CD4-positive, alpha-beta T cell treated with Interleukin-12 subunit alpha and Interleukin-12 subunit beta, for 1 hour (primary cell): ENCODE data around the gene MERTK.
A peak's percentile ranks its signal among the peaks of the same experiment; 100 is the strongest.

Source experiments
- DNase-seq: peaks from one replicate; pipeline ENCODE4 v3.0.0-alpha.2; 2020

The MERTK gene

GRCh38 chr2:111982822-111983221, 84.4 kb downstream of the MERTK start:
- DNase-seq, result no peak

DNA sequence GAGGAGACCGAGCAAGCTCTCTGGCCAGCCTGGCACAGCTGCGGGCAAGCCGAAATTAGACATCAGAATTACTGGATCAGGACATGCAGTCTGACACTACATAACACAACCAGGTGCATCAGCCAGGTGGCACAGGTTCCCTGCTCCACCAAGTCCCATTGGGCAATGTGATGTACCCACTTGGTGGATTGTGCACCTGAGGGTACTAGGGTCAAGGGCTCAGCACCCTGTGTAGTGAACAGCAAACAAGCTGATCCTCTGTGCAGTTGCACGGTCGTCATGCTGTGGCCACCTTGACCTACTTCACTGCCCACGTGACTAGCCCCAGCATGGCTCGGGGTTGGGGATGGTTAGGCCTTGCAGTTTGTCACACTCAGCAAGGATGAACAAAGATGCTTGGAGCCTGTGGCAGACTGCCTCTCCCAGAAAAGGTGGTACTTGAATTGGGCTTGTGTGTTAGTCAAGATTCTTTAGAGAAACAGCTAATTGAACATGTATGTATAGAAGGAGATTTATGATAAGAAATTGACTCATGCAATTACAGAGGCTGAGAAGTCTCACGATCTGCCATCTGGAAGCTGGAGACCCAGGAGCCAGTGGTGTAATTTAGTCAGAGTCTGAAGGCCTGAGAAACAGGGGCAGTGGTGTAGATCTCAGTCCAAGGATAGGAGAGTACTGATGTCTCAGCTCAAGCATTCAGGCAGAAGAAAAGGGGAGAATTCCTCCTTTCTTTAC, 85.2 kb downstream of the MERTK start:
- no peak for DNase-seq

GRCh38 chr2:111984213-111984604, 85.8 kb downstream of the MERTK start:
- DNase-seq, result no peak

DNA sequence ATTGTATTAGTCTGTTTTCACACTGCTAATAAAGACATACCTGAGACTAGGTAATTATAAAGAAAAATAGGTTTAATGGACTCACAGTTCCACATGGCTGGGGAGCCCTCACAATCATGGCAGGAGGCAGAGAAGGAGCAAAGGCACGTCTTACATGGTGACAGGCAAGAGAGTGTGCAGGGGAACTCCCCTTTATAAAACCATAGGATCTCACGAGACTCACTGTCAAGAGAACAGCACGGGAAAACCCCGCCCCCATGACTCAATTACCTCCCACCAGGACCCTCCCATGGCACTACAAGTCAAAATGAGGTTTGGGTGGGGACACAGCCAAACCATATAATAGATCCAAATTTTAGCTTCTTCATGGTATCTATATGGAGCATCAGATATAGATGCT, 87.1 kb downstream of the MERTK start:
- no peak for DNase-seq

DNA sequence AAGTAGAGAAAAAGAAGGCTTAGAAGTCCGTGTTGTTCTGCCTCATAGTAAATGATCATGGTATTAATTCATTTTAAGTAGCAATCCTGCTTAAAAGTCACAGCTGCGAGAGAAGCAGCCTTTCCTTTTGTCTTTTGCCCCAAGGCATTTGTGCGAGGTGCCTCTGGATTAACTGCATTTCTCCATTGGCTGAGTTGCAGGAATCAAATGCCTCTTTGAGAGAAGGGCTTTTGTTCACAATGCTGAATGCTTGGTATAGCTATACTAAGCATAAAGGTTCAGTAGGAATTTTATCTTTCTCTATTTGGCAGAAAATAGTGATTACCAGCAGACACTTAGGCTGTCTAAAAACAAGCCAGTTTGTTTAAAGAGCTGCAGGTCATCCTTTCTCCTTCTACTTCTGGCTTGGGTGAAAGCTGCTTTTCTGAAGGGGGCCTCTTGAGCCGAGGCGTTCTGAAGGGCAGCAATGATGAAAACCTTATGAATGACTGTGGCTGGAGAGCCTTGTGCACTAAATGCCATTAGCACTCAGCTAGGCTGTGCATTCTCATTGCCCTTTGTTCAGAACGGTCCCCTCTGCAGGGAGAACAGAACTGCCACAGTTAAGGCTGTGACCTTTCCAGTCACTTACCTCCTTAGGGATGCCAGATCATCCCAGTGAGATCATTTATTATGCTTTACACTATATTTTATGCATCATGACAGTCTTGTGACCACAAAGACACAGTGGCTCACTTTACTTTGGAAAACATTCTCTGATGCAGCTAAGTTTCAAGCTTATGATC, 87.9 kb downstream of the MERTK start:
- no peak for DNase-seq

GRCh38 chr2:111990375-111990774, 92.0 kb downstream of the MERTK start:
- no peak for DNase-seq

DNA sequence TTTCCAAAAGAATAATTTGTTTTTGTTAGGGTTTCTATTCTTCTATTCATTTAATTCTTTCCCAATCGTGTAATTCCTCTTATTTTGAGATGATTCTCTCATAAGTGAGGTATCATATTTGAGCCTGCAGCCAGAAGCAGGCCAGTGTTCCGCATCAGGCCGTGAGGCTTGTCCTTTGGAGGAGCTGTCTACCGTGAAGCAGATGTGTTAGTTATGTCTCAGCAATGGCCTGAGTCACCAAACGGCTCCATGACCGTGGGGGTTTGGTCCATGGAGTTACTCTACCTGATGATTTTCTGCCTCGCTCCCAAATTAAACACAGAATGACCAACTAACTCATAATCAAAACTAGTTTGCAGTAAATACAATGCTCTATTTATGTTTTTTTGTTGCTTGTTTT, 92.4 kb downstream of the MERTK start:
- no peak for DNase-seq

DNA sequence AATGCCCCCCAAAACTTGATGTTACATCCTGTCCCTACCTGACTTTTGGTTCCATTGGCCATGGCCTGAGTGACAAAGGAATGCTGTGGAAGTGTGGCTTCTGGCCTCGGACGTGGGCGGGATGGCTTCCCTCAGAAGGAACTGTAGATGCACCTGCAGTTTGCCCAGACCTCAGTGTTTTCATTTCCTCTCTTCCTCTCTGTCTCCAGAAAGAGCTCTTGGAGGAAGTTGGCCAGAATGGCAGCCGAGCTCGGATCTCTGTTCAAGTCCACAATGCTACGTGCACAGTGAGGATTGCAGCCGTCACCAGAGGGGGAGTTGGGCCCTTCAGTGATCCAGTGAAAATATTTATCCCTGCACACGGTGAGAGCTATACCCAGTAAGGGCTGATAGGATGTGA, 95.6 kb downstream of the MERTK start:
- no peak for DNase-seq

- DNase-seq, result no peak
Measured at GRCh38 chr2:111995148-111995547, 96.7 kb downstream of the MERTK start.

DNA sequence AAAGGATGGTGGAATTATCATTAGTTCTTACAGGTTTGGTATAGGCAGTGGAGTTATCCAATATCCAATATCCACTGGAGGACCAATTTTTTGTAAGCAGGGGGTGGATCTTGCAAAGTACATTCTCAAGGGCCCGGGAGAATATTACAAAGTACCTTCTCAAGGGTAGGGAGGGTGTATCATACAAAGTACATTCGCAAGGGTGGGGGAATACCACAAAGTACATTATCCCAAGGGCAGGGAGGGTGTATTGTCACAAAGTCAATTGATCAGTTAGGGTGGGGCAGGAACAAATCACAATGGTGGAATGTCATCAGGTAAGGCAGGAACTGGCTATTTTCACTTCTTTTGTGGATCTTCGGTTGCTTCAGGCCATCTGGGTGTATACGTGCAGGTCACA, 101.4 kb downstream of the MERTK start:
- DNase-seq, result no peak

DNA sequence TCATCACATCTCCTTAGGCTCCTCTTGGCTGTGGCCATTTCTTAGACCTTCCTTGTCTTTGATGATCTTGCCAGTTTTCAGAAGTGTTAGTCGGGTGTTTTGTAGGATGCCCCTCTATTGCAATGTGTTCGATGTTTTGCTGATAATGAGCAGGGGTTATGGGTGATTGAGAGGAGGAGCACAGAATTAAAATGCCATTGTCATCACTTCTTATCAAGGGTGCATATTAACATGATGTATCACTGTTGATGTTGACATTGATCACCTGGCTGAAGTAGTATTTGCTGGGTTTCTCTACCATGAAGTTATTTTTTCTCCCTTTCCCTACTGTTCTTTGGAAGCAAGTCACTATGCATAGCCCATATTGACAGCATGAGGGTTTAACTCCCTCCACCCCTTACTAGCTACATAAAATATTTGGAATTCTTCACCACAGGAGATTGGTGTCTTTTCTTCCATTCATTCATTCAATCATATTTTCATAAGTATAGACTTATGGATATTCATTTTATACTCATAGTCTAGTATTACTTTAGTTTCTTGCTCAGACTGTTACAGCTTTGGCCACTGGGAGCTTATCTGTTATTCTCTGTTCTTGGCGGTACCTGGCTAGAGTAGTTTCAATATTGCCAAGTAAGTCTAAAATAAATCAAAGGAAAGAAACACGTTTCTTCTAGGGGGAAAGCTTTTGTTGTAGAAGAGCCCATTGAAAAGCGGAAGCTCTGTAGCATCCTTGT, 102.2 kb downstream of the MERTK start:
- no peak for DNase-seq

GRCh38 chr2:112001136-112001715, 102.8 kb downstream of the MERTK start:
- DNase-seq, result peak; percentile 4

GRCh38 chr2:112001942-112002341, 103.5 kb downstream of the MERTK start:
- no peak for DNase-seq

DNA sequence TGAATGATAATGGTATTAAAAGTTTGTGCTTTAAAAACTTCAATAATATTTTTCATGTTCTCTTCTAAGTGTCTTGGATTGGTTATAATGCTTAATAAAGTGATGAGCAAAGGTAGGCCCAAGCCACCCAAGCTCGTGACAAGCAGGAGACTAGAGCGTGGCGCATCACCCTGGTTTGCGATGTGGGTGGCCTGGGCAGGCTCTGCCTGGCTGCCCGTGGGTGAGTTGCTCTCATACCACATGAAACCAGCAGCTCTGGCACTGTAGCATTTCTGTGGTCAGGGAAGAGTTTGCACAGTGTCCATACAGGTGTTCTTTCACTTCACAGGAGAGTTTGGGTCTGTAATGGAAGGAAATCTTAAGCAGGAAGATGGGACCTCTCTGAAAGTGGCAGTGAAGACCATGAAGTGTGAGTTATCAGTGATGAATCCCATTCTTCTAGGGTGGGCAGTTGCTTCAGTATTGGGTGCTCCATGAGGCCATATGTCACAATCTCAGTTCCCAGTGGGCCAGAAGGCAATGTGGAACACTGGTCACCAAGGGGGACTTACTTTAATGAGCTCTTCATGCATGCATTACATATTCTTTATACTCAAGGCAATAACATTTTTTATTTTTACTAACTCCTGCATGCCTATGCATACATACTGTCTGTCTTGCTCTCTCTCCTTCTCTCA, 105.3 kb downstream of the MERTK start:
- DNase-seq, result no peak

DNA sequence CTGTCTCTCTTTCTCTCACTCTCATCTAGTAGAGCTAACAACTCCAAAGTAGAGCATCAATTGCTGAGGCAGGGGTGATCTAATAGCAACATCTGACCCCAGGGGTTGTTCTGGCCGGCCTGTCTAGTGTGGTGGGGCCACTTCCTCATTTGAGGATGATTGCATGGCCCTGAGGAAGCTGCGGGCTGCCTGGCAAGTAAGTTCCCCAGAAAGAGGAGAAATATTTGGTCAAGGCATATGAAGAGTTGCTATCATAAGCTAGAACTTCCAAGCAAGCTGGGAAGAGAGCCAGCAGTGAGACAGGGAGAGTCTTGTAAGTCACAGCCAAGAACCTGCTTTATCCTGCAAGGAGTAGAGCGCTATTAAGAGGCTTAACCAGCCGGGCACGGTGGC, 105.8 kb downstream of the MERTK start:
- peak; percentile 16 for DNase-seq

DNA sequence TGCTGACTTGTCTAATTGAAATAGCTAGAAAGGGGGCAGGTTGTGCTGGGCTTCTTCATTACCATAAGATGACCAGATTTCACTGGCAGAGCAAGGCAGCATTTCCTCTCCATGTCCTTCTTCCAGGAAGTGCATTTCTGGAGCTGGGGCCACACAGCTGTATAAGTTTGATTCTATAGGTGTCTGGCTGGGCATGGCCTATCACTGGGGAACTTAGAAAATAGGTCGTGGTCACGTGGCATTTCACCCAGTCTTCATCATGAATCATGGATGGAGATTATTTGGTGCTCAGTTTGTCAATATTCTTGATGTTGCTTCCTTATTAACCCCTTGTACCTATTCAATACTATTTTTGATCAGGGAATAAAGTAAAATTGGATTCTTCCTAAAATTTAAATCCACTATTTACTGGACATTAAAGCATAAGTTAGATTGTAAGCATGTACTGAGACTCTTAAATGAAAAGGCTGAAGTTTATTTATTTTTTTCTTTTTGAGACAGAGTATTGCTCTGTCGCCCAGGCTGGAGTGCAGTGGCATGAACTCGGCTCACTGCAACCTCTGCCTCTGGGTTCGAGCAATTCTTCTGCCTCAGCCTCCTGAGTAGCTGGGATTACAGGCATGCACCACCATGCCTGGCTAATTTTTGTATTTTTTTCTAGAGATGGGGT, 107.1 kb downstream of the MERTK start:
- DNase-seq, result no peak

DNA sequence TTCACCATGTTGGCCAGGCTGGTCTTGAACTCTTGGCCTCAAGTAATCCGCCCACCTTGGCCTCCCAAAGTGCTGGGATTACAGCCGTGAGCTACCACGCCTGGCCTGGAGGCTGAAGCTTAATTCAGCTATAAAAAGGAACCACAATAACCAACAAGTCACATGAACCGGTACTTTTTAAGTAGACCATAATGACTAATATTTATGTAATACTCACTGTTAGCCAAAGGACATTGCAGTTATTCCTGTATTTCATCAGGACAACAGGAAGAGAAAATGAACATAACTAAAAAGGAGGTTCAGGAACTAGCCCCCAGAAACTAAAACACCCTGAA, 107.6 kb downstream of the MERTK start:
- DNase-seq, result no peak

DNA sequence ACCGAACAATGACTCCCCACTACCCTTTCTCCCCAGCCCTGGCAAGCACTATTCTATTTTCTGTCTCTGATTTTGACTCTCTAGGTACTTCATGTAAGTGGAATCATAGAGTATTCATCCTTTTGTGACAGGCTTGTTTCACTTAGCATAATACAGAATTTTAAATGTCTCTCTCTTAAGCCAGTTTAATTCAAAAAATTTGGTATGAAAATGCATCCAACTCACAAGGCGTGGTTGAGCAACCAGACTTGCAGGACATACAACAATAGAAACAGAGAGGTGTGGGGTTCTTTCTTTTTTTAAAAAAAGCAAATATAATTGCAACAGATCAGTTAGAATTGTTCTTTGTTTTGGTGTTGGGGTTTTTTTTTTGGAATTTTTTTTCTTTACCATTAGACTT, 109.1 kb downstream of the MERTK start:
- DNase-seq, result no peak

DNA sequence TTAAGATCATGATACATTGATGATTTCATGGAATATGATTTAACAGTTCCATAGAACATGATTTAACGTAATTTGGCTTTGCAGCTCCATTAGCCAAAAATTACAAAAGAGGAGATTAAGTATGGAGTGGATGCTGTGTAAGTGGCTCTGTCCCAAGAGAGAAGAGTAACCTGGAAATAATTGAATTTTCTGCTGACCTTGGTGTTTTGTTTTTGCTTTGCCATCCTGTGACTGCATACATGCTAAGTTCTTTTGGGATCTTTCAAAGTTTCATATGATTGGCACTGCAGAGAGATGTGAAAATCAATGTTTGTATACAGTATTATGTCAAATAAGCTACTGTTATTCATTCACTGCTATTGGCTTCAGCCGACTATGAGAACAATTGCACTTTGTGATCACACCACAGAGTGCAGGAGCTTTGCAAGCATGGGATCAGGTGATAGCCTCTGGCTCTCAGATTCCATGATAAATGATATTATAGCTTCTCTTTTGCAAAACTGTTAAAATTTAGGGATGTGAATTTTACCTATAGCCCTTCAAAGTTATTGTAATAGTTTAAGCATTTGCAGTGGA, 110.6 kb downstream of the MERTK start:
- DNase-seq, result no peak

- DNase-seq, result no peak
Measured at GRCh38 chr2:112010751-112011150, 112.3 kb downstream of the MERTK start.

DNA sequence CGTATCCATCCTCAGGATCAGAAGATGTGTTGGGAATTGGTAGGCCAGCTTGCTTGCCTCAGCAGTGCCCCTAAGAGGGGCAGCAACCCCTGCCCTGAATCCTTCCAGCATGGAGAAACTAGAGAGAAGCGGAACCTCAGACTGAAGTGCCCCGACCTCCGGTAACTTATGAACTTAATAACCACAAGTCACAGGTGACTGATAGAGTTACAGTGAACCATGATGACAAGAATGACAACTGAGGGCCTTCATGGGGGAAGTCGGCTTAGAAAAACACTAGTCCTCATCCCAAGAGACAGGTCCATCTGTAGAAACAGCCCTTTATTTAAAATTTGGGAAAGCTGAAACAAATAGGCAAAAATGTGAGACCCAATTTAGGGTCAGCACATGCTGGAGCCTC, 114.1 kb downstream of the MERTK start:
- no peak for DNase-seq

- DNase-seq, result no peak
Measured at GRCh38 chr2:112018846-112019245, 120.4 kb downstream of the MERTK start.
